Trophoblast cell (in vitro differentiated cells and primary cell): ENCODE measurements around the gene RHOD.

Experiments used
- DNase-seq, 2 donors: peaks; one replicate each; pipeline ENCODE4 v3.0.0-alpha.2; 2016
- H2AFZ ChIP-seq: 2 replicates; pipeline ENCODE4 v1.6.1; 2013; ENCODE audit warnings: low read length, moderate library complexity, mild to moderate bottlenecking; ENCODE audit not compliant: insufficient read depth, poor library complexity
- H2AK5ac ChIP-seq: 2 replicates; pipeline ENCODE4 v1.6.1; 2013; ENCODE audit warnings: mild to moderate bottlenecking, low read length
- H2BK120ac ChIP-seq: 2 replicates; pipeline ENCODE4 v1.6.1; 2013; ENCODE audit warnings: low read length, mild to moderate bottlenecking, moderate library complexity; ENCODE audit not compliant: insufficient read depth, poor library complexity
- H2BK12ac ChIP-seq: 2 replicates; pipeline ENCODE4 v1.6.1; 2013; ENCODE audit warnings: mild to moderate bottlenecking, low read length, moderate library complexity
- H2BK5ac ChIP-seq: 2 replicates; pipeline ENCODE4 v1.6.1; 2013; ENCODE audit warnings: low read length, low read depth, moderate library complexity, mild to moderate bottlenecking; ENCODE audit not compliant: poor library complexity
- H3K14ac ChIP-seq: 2 replicates; pipeline ENCODE4 v1.6.1; 2013; ENCODE audit warnings: mild to moderate bottlenecking, low read length
- H3K18ac ChIP-seq: 2 replicates; pipeline ENCODE4 v1.6.1; 2013; ENCODE audit warnings: mild to moderate bottlenecking, low read length
- H3K23ac ChIP-seq: 2 replicates; pipeline ENCODE4 v1.6.1; 2013; ENCODE audit warnings: low read length
- H3K27ac ChIP-seq: 2 replicates; pipeline ENCODE4 v1.5.1; 2013; ENCODE audit warnings: low read depth, mild to moderate bottlenecking, inconsistent platforms, low read length, moderate library complexity
- H3K27me3 ChIP-seq: 2 replicates; pipeline ENCODE4 v1.6.1; 2013; ENCODE audit warnings: inconsistent platforms, mild to moderate bottlenecking, low read length, moderate library complexity; ENCODE audit not compliant: insufficient read depth
- H3K36me3 ChIP-seq, 2 experiments: 1 replicate in 1 of 2; 2 replicates in 1 of 2; pipeline ENCODE4 v1.6.1; 2013; ENCODE audit warnings: low read length in 2 of 2, mild to moderate bottlenecking in 2 of 2, moderate library complexity in 1 of 2; ENCODE audit not compliant: insufficient read depth in 2 of 2, control insufficient read depth in 1 of 2
- H3K4ac ChIP-seq: 2 replicates; pipeline ENCODE4 v1.6.1; 2013; ENCODE audit warnings: low read depth, mild to moderate bottlenecking, low read length, moderate library complexity
- H3K4me1 ChIP-seq, 2 experiments: 1 replicate in 1 of 2; 2 replicates in 1 of 2; pipeline ENCODE4 v1.6.1; 2013; ENCODE audit warnings: low read length in 2 of 2, mild to moderate bottlenecking in 2 of 2, moderate library complexity in 1 of 2; ENCODE audit not compliant: insufficient read depth in 2 of 2, control insufficient read depth in 1 of 2
- H3K4me2 ChIP-seq: 2 replicates; pipeline ENCODE4 v1.6.1; 2013; ENCODE audit warnings: inconsistent platforms, mild to moderate bottlenecking, low read length, moderate library complexity
- H3K4me3 ChIP-seq: 2 replicates; pipeline ENCODE4 v1.5.1; 2013; ENCODE audit warnings: mild to moderate bottlenecking, low read depth, low read length, inconsistent platforms
- H3K79me1 ChIP-seq: one replicate; pipeline ENCODE4 v1.6.1; 2013; ENCODE audit warnings: low read length
- H3K79me2 ChIP-seq: 2 replicates; pipeline ENCODE4 v1.6.1; 2013; ENCODE audit warnings: low read length, mild to moderate bottlenecking; ENCODE audit not compliant: control insufficient read depth, insufficient read depth, poor library complexity
- H3K9ac ChIP-seq: 2 replicates; pipeline ENCODE4 v1.6.1; 2013; ENCODE audit warnings: mild to moderate bottlenecking, low read length
- H3K9me3 ChIP-seq: 2 replicates; pipeline ENCODE4 v1.6.1; 2013; ENCODE audit warnings: low read depth, mild to moderate bottlenecking, control low read depth, inconsistent platforms, low read length; ENCODE audit not compliant: insufficient read depth
- H4K12ac ChIP-seq: 2 replicates; pipeline ENCODE4 v1.6.1; 2013; ENCODE audit warnings: low read depth, mild to moderate bottlenecking, low read length, moderate library complexity
- H4K8ac ChIP-seq: 2 replicates; pipeline ENCODE4 v1.6.1; 2013; ENCODE audit warnings: low read depth, mild to moderate bottlenecking, low read length, moderate library complexity
- H4K91ac ChIP-seq: one replicate; pipeline ENCODE4 v1.6.1; 2013; ENCODE audit warnings: low read depth, mild to moderate bottlenecking, low read length, moderate library complexity
- WGBS: extraction: QIAGEN DNeasy Blood & Tissue Kit; methylation state at CpG from one replicate; pipeline ENCODE4 v1.1.7; 2013; ENCODE audit warnings: missing lambda C conversion rate; ENCODE audit not compliant: insufficient read length, insufficient coverage; ENCODE audit errors: extremely low coverage; 5-methylcytosine and 5-hydroxymethylcytosine counted together

The RHOD gene

DNA sequence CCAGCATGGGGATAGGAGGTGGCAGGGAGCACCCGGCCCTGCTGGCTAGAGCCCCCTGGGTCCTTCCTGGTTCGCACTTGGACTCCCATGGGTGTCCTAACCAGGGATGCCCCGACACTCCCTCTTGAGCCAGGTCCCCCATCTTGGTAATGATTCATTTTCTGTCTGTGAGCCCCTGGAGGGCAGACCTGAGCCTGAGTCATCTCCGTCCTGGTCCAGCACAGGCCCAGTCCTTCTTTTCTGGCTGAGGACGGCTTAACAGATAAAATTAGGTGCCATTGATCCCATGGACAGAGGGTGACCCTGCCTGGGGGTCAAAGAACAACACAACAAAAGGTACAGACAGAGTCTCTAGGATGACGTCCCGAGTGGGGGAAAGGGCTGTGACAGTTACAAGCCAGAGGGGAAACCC, 3.5 kb downstream of the RHOD start:
- no peak overlapping the region for H2AFZ ChIP-seq
- H2AK5ac ChIP-seq: no peak overlapping the region
- H3K18ac ChIP-seq: no peak overlapping the region
- peaks cover 9% of the 10 kb centered on the region for H3K79me1 ChIP-seq
- no peak overlapping the region for H3K14ac ChIP-seq
- no peak overlapping the region for H3K4ac ChIP-seq
- H3K9ac ChIP-seq: no peak overlapping the region
- no peak overlapping the region for H3K23ac ChIP-seq
- no peak overlapping the region for H2BK5ac ChIP-seq
- peaks cover 0 to 5% of the 10 kb centered on the region in 2 experiments for H3K36me3 ChIP-seq
- no peaks in the 10 kb centered on the region for H3K27me3 ChIP-seq
- H3K4me2 ChIP-seq: no peak overlapping the region
- no peak overlapping the region for H4K8ac ChIP-seq
- no peak overlapping the region for H4K91ac ChIP-seq
- no peak overlapping the region for H3K4me3 ChIP-seq
- H3K79me2 ChIP-seq: peaks cover 3% of the 10 kb centered on the region
- H3K27ac ChIP-seq: no peak overlapping the region
- H2BK12ac ChIP-seq: no peak overlapping the region
- no peaks in the 10 kb centered on the region for H3K9me3 ChIP-seq
- WGBS: no CpG with 5 or more reads among the region's 7 CpGs
- no peak overlapping the region for H4K12ac ChIP-seq
- no peak for DNase-seq
- H2BK120ac ChIP-seq: no peak overlapping the region
- peaks cover 17 to 18% of the 10 kb centered on the region in 2 experiments for H3K4me1 ChIP-seq

DNA sequence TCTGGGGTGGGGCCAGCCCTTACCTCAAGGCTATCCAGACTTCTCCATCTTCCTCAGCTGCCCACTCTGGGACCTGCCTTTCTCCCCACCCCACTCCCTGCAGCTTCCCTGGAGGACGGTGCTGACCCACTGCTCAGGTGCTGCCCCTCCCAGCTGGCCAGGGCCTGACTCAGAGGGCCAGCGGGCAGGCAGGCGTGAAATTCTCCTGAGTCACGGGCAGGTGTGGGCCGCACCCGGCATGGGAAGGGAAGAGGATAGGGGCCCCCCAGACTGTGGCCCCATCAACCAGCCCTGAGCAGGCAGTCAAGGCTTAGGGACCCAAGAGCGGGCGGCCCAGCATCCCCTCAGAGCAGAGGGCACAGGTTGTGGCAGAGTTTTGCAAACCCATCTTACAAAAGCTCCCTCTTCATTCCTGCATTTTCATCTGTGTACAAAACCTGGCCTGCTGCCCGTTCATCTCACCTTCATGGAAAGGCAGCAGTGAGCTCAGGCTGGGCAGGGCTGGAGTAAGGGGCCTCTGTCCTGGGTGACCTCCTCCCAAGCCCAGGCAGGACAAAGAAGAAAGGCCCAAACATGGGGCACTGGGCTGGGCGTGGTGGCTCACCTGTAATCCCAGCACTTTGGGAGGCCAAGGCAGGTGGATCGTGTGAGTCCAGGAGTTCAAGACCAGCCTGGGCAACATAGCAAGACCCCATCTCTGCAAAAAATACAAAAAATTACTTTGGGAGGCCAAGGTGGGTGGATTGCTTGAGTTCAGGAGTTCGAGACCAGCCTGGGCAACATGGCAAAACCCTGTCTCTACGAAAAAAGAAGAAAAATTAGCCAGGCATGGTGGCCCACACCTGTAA, 6.1 kb downstream of the RHOD start:
- no peak overlapping the region for H4K8ac ChIP-seq
- H2BK120ac ChIP-seq: no peak overlapping the region

DNA sequence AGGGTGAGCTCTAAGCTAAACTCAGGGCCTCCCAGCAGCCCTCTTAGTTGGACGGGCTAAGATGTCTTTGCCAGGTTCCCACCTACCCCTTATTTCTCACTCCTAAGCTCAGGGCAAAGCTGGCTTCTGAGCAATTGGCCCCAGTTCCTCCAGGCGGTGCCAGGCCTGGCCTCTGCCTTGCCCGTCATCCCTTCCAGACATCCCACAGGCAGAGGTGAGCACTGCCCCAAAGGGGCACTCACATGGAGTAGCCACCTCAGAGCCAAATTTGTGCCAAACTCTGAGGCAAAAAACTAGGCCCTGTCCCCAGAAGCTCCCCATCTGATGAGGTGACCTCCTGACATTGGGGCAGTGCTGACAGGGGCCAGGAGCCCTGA, 9.7 kb downstream of the RHOD start:
- Histone ChIP-seq H2AFZ (no peak overlapping the region), H2BK5ac (no peak overlapping the region), H3K27me3 (no peaks in the 10 kb centered on the region), H3K23ac (no peak overlapping the region), H3K36me3 (peaks cover 6 to 10% of the 10 kb centered on the region in 2 experiments), H2BK12ac (no peak overlapping the region), H2AK5ac (no peak overlapping the region), H3K4ac (no peak overlapping the region), H3K4me2 (no peak overlapping the region), H3K9ac (no peak overlapping the region), H3K9me3 (no peaks in the 10 kb centered on the region), H3K79me1 (no peaks in the 10 kb centered on the region), H2BK120ac (no peak overlapping the region), H4K12ac (no peak overlapping the region), H3K4me3 (no peak overlapping the region), H3K18ac (no peak overlapping the region), H4K8ac (no peak overlapping the region), H3K27ac (no peak overlapping the region), H3K4me1 (no peaks in the 10 kb centered on the region), H3K79me2 (no peaks in the 10 kb centered on the region), H4K91ac (no peak overlapping the region), H3K14ac (no peak overlapping the region)
- no CpG with 5 or more reads among the region's 3 CpGs for WGBS
- DNase-seq: no peak

More for the DNA sequence above, 6.1 kb downstream of the RHOD start:
- Histone ChIP-seq H3K18ac (no peak overlapping the region), H3K4me2 (no peak overlapping the region), H4K91ac (no peak overlapping the region), H3K27ac (no peak overlapping the region), H3K4me1 (no peaks in the 10 kb centered on the region), H2AK5ac (no peak overlapping the region), H3K14ac (no peak overlapping the region), H3K79me1 (no peaks in the 10 kb centered on the region), H3K79me2 (no peaks in the 10 kb centered on the region), H3K4me3 (no peak overlapping the region), H3K27me3 (no peaks in the 10 kb centered on the region), H2BK12ac (no peak overlapping the region), H4K12ac (no peak overlapping the region), H3K23ac (no peak overlapping the region), H3K36me3 (peaks cover 6 to 10% of the 10 kb centered on the region in 2 experiments), H3K9me3 (no peaks in the 10 kb centered on the region), H2AFZ (no peak overlapping the region), H2BK5ac (no peak overlapping the region), H3K4ac (no peak overlapping the region), H3K9ac (no peak overlapping the region)
- WGBS: no CpG with 5 or more reads among the region's 13 CpGs
- peak; percentile 93 for DNase-seq

DNA sequence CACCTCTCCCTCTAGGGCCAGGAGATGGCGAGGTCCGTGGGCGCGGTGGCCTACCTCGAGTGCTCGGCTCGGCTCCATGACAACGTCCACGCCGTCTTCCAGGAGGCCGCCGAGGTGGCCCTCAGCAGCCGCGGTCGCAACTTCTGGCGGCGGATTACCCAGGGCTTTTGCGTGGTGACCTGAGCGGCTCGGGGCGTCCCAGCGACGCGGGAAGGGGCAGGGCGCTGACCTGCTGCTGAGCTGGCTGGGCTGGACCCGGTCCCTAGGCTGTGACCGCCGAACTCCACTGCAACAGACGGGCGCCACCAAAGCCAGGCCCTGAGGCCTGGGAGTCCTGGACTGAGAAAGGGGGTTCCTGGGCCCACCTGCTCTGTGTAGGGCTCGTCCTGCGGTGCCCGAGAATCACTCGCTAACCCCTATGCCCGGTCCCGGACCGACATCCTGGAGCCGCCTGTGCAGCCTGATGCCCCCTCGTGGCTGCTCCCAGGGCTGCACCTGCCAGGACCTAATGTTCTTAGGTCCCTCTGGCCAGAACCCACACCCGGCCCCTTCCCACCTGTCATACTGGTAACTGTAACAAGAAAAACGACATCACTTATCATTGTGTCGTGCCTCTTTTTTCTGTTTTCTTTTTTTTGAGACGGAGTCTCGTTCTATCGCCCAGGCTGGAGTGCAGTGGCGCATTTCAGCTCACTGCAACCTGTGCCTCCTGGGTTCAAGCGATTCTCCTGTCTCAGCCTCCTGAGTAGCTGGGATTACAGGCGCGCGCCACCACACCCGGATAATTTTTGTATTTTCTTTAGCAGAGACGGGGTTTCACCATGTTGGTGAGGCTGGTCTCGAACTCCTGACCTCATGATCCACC, 15.0 kb downstream of the RHOD start:
- Histone ChIP-seq H4K12ac (no peak overlapping the region), H3K23ac (no peak overlapping the region), H4K91ac (no peak overlapping the region), H3K79me1 (no peaks in the 10 kb centered on the region), H3K9me3 (no peaks in the 10 kb centered on the region), H4K8ac (peak overlapping the region; percentile 15), H2BK5ac (no peak overlapping the region), H2BK12ac (no peak overlapping the region), H2AFZ (no peak overlapping the region), H3K79me2 (no peaks in the 10 kb centered on the region), H3K14ac (no peak overlapping the region), H3K36me3 (peaks cover 4 to 8% of the 10 kb centered on the region in 2 experiments), H2BK120ac (no peak overlapping the region), H3K9ac (no peak overlapping the region), H2AK5ac (no peak overlapping the region), H3K4me2 (peak overlapping the region; percentile 59), H3K27ac (no peak overlapping the region), H3K27me3 (no peaks in the 10 kb centered on the region), H3K18ac (no peak overlapping the region), H3K4ac (no peak overlapping the region), H3K4me3 (no peak overlapping the region), H3K4me1 (no peaks in the 10 kb centered on the region)
- WGBS: no CpG with 5 or more reads among the region's 53 CpGs
- DNase-seq: peak; percentile 91 to 93
